DMS 273 (cell line): ENCODE results near the gene YRDC.

ENCODE experiments used
- DNase-seq: peaks from one replicate; lab custom pipeline; 2025; ENCODE audit not compliant: unreplicated experiment; lab: John Stamatoyannopoulos, UW

YRDC gene, protein sequence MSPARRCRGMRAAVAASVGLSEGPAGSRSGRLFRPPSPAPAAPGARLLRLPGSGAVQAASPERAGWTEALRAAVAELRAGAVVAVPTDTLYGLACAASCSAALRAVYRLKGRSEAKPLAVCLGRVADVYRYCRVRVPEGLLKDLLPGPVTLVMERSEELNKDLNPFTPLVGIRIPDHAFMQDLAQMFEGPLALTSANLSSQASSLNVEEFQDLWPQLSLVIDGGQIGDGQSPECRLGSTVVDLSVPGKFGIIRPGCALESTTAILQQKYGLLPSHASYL

DNA sequence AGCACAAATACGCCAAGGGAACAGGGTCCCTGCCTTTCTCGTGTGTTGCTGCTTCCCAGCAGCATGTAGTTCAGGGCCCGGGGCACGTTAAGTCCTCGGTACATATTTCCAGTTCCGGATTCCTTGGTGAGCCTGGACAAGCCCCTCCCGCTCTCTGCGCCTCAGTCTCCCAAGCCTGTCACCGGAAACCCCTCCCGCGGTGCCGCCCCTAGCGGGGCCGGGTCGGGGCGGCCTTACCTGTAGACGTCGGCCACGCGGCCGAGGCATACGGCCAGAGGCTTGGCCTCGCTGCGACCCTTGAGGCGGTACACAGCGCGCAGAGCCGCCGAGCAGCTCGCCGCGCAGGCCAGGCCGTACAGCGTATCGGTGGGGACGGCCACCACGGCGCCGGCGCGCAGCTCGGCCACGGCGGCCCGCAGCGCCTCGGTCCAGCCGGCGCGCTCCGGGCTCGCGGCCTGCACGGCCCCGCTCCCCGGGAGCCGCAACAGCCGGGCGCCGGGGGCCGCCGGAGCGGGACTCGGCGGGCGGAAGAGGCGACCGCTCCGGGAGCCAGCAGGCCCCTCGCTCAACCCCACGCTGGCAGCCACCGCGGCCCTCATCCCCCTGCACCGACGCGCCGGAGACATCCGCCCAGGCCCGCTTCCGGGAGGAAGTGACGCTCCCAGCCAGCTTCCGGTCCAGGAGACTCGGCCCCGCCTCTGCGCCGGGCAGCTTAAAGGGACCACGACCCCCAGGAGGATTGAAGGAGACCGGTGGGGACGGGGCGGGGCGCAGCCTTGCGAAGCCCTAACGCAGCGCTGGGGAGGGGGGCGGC lies at the start of gene YRDC, which contains the start of gene C1orf122:
YRDC (minus strand) TSS at position 654 of the 814 bp plus-strand sequence; CDS start at position 626, 28 bp downstream.
C1orf122 (plus strand) TSS at position 236 of the 814 bp plus-strand sequence. CDS start 615 bp downstream, outside the sequence.
- peak; percentile 97 for DNase-seq

DNA sequence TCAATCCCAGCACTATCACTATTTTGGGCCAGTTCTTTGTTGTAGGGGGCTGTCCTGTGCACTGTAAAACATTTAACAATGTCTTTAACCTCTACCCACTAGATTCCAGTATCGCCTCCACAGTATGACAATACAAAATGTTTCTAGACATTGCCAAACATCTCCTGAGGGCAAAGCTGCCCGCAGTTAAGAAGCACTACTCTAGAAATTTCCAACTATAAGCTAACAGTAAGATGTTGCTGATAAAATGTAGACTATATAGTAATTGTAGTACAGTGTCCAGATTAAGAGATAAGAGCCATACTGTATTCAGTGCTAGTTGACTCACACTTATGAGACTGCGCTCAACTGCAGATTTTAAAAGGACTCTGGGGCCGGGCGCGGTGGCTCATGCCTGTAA lies 46.4 kb upstream of the YRDC start:
- no peak for DNase-seq

DNA sequence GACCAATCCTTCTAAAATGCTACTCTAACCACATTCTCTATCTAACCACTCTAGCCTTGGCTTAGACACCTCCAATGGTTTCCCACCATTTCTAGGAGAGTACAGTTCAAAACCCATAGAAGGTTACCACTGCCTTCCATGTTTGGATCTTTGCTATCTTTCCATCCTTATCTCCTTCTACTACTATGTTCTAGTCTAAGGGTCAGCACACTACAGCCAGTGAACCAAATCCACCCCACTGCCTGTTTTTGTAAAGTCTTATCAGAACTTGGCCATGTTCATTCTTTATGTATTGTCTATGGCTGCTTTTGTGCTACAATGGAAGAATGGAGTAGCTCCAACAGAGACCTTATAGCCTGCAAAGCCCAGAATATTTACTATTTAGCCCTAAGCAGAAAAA lies 45.1 kb upstream of the YRDC start:
- DNase-seq: no peak

DNA sequence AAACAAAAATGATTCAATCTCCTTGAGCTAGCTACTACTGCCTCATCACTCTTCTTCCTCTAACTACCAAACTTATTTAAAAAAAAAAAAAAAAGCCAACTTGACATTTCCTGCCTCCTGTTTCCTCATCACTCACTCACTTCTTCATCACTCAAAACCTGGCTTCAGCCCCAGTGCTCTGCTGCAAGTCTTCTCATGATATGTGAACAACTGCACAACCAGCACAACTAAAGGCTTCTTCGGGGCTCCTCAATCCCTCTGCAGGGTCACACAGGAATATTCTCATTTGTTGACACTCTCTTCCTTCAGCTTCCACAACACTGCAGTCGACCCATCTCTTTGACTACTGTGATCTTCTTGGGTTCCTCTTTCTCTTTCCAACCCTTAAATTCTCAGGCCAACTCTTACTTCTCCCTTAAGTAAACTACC lies 43.8 kb upstream of the YRDC start:
- no peak for DNase-seq

DNA sequence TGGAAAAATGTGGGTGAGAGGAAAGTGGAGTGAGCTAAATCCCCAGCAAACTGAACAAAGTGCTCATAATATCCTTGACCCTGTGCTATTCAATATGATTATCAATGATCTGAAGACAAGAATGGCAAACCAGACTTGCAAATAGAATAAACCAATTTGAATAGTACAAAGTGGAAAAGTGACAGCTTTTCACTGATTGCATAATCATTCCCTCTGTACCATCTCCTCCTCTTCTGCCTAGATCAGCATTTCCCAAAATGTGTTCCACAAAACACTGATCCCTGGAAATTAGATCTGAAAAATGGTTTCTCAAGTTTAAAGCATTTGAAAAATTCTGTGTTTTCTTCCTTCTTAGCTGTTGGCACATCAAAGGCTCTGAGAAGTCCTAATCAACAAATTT lies 43.3 kb upstream of the YRDC start:
- DNase-seq: no peak

DNA sequence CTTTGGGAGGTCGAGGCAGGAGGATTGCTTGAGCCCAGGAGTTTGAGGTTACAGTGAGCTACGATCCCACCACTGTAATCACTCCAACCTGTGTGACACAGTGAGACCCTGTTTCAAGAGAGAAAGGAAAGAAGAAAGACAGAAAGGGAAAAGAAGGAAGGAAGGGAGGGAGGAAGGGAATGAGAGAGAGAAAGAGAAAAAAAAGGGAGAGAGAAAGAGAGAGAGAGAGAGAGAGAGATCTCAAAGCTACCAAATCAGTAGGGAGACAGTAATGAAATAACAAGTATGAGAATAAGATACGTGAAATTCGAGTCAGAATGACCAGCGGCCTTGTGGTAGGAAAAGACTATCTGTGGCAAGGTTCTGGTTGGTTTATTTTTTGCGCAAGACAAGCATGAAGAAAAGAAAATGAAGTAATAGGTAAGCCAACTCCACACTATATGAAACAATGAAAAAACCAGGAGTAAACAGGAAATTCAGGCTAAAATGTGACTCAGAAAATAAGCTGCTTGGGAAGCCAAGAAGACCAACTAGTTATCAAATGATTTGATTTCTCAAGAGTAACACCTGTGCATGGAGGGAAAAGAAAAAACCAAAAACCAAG lies 42.4 kb upstream of the YRDC start:
- DNase-seq: no peak

DNA sequence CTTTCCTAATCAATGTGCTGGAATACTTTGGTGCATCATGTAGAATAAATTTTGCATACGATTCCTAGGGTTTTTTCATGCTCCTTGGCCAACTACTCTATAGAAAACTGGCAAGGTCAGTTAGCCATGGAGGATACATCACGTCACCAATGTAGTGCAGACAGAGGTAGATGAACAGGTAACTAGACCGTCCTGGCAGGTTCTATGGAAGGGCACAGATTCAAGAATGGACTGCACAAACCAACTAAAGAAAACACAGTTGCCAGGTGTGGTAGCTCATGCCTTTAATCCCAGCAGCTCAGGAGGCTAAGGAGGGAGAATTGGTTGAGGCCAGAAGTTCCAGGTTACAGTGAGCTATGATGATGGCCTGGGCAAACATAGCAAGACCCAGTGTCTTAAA lies 41.5 kb upstream of the YRDC start:
- no peak for DNase-seq

DNA sequence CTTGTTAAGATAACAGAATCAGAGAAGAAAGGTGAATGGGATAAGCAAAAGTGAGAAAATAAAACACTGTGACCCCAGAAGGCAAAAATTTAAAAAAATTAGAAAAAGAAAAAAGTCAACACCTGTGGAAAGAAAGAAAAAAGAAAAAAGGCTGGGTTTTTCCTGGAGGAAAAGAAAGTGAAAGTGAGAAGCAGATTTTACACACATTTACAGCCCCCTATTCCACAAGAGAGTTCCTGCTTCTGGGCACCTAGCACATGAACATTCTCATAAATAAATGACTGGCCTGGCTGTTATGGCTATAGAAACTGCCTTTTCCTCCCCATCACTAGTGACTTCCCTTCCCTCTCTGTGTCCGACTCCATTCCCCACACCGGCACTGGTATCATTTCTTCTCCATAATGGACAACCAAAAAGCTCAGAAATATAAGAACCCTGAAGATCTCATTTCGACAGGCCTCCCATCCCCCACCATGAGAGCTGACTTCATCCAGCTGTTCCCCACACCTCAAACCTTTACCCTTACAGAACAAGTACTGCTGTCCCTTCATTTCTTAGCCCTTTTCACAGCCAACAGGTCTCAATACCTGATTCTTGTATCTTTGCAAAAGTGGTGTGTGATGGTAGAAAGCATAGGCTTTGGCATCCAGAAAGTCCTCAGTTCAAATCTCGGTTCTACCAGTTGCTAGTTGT lies 38.8 kb upstream of the YRDC start:
- DNase-seq: no peak

DNA sequence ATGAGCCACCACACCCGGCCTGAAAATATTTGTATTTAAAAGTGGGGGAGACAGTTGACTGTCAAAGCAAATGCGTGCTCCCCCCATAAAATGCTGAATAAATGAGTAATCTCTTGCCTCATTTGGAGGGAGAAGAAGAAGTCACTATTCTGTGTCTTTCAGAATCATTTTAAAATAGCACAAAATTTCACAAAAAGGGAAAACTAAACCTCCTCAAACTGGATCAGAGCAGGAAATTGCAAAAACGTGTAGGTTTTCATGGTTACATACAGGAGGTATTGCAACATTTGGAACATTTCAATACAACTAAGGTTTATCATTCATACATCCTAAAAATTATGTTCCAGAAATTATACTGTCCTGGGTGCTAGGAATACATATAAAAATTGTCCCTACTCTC lies 37.8 kb upstream of the YRDC start:
- DNase-seq: no peak

DNA sequence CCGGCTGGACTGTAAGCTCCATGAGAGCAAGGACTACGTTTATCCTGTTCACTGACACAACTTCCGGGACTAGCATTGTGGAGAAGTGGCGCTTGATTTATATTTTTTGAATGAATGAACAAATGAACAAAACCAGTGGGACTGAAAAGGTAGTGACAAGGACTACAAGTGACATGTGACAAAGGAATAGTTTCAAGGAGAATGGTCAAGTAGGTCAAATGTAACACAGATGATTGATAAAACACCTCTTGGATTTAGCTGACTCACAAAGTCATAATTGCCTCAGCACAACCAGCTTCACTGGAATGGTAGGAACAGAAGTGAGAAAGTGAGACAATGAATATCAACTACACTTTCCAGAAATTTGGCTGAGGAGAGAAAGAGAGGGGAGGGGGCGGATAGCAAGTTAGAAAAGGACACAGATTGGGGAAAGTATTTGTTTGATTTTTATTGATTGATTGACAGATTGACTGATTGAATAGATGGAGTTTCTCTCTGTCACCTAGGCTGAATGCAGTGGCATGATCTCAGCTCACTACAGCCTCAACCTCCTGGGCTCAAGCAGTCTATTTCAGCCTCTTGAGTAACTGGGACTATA lies 37.1 kb upstream of the YRDC start:
- no peak for DNase-seq

DNA sequence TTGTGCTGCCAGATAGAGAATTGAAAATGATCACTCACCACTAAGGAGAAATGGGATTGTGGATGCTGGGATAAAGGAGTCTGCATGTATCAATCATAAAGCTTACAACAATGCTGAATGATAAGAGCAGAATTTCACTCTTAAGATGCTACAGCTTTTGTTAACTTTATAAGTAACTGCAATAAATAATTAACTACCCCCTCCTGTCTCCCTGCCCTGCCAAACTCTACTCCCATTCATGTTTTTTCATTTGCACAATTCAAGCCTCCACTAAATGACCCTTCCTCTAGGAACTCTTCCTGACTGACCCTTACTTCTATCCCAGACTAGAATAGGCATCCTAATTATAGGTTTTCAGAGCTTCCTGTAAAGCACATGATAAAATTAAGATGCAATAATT lies 36.5 kb upstream of the YRDC start:
- DNase-seq: no peak

DNA sequence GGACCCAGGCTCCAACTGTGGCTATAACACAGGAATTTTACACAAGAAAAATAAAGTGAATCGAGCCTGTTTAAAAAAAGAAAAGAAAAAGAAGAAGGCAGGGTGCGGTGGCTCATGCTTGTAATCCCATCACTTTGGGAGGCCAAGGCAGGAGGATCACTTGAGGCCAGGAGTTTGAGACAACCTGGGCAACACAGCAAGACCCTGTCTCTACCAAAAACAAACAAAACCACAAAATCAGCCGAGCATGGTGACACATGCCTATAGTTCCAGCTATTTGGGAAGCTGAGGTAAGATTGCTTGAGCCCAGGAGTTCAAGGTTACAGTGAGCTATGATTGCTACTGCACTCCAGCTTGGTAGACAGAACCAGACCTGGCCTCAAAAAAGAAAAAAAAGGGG lies 33.6 kb upstream of the YRDC start:
- DNase-seq: no peak

DNA sequence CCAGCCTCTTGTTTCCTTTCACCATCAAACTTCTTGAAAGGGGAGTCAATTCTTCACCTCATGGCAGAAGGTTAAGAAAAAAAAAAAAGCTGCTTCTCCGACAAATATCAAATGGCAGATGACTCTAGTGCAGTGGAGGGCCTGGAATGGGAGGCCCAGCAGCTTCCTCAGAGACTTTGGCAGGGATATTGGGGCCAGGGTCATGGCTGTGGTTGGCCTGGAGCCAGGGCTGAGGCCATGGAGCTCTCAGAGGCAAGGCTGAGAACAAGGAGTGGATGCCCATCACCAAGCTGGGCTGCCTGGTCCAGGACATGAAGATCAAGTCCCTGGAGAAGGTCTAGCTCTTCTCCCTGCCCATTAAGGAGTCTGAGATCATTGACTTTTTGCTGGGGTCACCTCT lies 32.7 kb upstream of the YRDC start:
- DNase-seq: no peak

DNA sequence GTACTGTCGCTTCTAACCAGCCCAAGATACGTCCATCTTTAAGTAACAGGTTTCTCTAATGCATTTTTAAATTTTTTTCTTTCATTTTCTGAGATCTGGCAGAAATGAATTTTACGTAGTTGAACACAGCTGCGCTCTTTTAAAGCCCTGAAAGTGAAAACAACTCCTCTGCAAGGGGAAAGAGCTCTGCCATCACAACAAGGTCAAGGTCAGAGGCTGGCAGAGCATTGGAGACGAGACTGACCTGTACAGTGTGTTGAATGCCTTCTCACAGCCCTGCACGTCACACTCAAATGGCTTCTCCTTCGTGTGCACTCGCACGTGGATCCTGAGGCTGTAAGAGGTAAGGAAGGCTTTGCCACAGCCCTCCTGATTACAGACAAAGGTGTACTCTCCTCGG lies 31.7 kb upstream of the YRDC start:
- DNase-seq: no peak

DNA sequence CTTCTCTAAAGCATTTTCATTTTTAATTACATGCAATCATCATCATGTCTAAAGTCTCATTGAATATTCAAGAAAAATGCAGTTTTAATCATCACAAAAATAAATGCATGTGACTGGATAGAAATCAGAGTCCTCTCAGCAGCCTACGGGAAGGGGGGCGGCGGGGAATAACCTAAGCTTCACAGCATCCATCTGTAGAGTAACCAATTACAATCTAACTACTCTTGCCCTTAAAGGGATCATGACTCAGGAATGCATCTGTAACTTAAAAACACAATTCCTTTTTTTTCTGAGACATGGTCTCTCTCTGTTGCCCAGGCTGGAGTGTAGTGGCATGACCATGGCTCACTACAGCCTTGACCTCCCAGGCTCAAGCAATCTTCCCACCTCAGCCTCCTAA lies 28.8 kb upstream of the YRDC start:
- DNase-seq: no peak

DNA sequence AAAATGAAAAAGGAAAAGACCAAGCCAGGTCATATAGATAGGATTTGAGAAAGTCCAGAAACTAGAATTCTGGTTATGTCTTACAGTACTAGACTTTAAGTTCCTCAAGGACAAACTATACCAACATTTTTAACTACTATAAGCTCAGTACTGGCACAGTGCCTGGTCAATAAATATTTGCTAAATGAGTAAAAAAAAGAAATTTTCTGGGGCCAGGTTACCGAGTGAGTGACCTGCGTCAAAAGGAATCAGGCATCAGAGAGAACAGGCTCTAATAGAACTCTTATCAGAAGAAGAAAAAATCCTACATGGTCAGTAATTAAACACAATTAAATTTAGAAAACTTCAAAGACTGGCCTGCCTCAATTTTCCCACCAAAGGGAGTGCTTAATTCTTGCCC lies 23.8 kb upstream of the YRDC start:
- DNase-seq: no peak

DNA sequence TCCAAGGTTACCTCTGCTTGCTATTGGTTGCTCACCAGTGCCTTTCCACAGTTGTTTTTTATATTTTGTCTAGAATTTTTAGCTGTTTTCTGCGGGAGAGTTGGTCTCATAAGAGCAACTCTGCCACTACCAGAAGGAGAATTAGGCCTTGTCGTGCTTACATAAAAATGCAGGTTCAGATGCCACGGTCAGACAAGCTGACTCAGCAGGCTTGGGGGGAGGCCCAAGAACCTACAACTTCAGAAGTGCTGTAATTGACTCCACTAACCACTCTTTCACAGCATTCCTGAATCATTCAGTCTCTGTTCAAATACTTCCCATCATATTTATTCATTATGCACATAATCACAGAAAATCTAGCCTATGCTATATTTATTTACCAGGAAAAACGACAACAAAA lies 23.1 kb upstream of the YRDC start:
- no peak for DNase-seq

DNA sequence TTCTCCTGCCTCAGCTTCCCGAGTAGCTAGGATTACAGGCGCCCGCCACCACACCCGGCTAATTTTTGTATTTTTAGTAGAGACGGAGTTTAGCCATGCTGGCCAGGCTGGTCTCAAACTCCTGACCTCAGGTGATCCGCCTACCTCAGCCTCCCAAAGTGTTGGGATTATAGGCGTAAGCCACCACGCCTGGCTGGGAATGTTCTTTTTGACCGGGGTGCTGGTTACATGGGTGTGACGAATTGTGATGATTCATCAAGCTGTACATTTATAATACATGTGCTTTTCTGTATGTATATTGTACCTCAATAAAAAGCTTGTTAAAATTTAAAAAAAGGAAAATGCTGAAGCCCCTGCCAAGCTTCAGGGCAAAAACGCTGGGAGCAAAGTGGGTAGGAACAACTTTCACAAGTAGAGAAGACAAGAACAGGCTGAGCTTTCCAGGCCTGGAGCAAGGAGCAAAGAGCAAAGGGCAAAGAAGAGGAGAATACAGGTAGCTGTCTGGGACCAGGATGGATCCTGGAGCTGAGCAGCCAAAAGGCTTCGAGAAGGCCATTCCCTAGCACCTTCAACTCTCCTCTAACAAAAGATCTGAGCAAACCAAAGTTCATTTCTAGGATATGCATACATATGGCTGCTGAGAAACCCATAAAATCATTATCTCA lies 20.5 kb upstream of the YRDC start:
- DNase-seq: no peak

DNA sequence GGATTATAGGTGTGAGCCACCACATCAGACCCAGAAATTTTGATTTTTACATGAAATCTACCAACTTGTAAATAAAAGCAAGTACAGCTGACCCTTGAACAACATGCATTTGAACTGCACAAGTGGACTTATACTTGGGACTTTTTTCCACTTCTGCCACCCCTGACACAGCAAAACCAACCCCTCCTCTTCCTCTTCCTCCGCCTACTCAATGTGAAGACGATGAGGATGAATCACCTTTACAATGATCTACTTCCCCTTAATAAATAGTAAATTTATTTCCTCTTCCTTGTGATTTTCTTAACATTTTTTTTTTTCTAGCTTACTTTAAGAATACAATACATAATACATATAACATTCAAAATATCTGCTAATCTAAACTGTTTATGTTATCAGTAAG lies 17.5 kb upstream of the YRDC start:
- DNase-seq: no peak

DNA sequence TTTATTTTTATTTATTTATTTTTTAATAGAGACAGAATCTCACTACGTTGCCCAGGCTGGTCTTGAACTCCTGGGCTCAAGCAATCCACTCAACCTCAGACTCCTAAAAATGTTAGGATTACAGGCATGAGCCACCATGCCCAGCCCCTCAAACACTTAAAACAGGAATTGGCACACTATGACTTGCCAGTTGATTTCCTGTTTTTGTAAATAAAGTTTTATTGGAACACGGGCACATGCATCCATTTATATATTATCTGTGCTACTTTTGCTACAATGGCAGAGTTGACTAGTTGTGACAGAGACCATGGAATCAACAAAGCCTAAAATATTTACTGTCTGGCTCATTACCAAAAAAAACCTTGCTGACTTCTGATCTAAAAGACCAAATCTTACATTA lies 16.0 kb upstream of the YRDC start:
- DNase-seq: no peak
